ENCODE data around the gene ISL1. TPM values are rescaled to one million over a fixed set of nuclear protein-coding genes. Genes with fewer than 3 reads are reported as not detected.

Gene ISL1
- total and polyA plus RNA-seq, 2 donors (not counting 1 experiment from before 2014, with no cell fraction given), result not detected

DNA sequence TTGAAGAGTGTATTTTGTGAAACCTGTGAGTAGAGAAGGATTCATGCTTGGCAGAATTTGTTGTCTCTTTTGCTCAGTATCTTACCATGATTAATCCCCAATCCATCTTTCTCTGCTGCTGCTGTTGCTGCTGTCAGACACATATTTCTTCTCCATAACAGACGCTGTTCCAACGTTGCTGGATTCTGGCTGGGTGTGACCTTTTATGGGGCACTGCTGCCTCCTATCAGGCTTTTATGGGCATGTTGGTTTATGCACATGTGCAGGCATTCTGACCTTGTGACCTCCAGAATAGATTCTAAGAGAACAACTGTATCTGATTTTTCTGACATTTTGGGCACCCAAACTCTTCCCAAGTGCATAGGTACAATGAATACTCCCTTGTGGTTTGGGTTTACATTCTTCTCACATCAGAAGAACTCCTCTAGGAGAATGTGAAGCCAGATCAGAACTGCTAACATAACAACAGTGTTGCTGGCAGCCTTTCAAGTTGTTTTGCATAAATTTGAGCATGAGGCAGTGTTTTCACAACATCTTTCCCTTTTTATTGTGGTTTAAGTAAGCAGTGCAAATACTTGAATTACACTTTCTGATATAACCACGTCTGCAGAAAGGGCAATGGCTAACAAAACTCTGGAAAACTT is 9.2 kb upstream of the ISL1 start:
- intact Hi-C loops (cut with micrococcal nuclease), result no loop called here
- no peak for DNase-seq
- Histone ChIP-seq H3K9me3 (ENCODE audit: control extremely low read depth in 1 of 3, control insufficient read depth in 2 of 3, insufficient read depth in 1 of 3, low read length in 2 of 3) (peaks cover 0 to 12% (median 0%) of the 10 kb centered on the region in 3 donors), H3K9ac (ENCODE audit: low read length) (no peak overlapping the region), H3K4me1 (ENCODE audit: control insufficient read depth in 2 of 2, insufficient read depth in 2 of 2, low read length in 2 of 2) (no peaks in the 10 kb centered on the region), H4K20me1 (ENCODE audit: control insufficient read depth, insufficient read depth, low read length, poor library complexity, severe bottlenecking) (no peaks in the 10 kb centered on the region), H3K27ac (ENCODE audit: low read length in 2 of 2) (no peak overlapping the region), H2AFZ (ENCODE audit: insufficient read depth, low read depth, low read length, poor library complexity, severe bottlenecking) (no peak overlapping the region), H3K4me2 (replicated peaks; ENCODE audit: low read depth, low read length, poor library complexity, severe bottlenecking) (no peak overlapping the region), H3K36me3 (replicated peaks in 1 of 2; ENCODE audit: control extremely low read depth in 1 of 2, control insufficient read depth in 1 of 2, extremely low read depth in 1 of 2, insufficient read depth in 2 of 2, low read length in 1 of 2) (no peaks in the 10 kb centered on the region), H3K4me3 (ENCODE audit: control extremely low read depth in 1 of 5, extremely low read depth in 1 of 5, insufficient read depth in 1 of 5, low read depth in 2 of 5, low read length in 4 of 5) (no peak overlapping the region), H3K27me3 (replicated peaks in 1 of 4; ENCODE audit: control extremely low read depth in 1 of 4, control insufficient read depth in 3 of 4, insufficient read depth in 4 of 4, low read length in 3 of 4) (peaks cover 0 to 26% (median 15%) of the 10 kb centered on the region in 4 experiments), H3K79me2 (ENCODE audit: control insufficient read depth, insufficient read depth, low read length) (no peaks in the 10 kb centered on the region)
- ChIA-PET CTCF (interaction anchor here (0.7 kb wide), 1 partner anchor 29 kb away, joined by 3 read pairs; no protein-coding TSS in a partner anchor), POLR2A (no interaction called here)
- no peaks in the 10 kb centered on the region for H3K9me3 Mint-ChIP-seq (ENCODE audit: insufficient read depth)
- TF ChIP-seq, protein P1, sequence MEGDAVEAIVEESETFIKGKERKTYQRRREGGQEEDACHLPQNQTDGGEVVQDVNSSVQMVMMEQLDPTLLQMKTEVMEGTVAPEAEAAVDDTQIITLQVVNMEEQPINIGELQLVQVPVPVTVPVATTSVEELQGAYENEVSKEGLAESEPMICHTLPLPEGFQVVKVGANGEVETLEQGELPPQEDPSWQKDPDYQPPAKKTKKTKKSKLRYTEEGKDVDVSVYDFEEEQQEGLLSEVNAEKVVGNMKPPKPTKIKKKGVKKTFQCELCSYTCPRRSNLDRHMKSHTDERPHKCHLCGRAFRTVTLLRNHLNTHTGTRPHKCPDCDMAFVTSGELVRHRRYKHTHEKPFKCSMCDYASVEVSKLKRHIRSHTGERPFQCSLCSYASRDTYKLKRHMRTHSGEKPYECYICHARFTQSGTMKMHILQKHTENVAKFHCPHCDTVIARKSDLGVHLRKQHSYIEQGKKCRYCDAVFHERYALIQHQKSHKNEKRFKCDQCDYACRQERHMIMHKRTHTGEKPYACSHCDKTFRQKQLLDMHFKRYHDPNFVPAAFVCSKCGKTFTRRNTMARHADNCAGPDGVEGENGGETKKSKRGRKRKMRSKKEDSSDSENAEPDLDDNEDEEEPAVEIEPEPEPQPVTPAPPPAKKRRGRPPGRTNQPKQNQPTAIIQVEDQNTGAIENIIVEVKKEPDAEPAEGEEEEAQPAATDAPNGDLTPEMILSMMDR (IDR thresholded peaks at IDR 0.05), result no peak
- no peak for TF ChIP-seq EZH2 (IDR thresholded peaks at IDR 0.05; ENCODE audit: borderline replicate concordance, insufficient read depth, low read depth, low read length, poor library complexity, severe bottlenecking)
- H3K4me1 Mint-ChIP-seq, result no peaks in the 10 kb centered on the region
- H3K27me3 Mint-ChIP-seq, result peaks cover 31% of the 10 kb centered on the region
- H3K4me3 Mint-ChIP-seq, result no peak overlapping the region
- no peak for ATAC-seq (ENCODE audit: low read depth)
- no peak overlapping the region for H3K27ac Mint-ChIP-seq
- 20% methylated on average over 1 of the region's 3 CpGs for WGBS (ENCODE audit: insufficient coverage)

- H3K27me3 ChIP-seq (replicated peaks in 1 of 4; ENCODE audit: control extremely low read depth in 1 of 4, control insufficient read depth in 3 of 4, insufficient read depth in 4 of 4, low read length in 3 of 4), result peaks cover 0 to 30% (median 22%) of the 10 kb centered on the region in 4 experiments
- H3K36me3 ChIP-seq (replicated peaks in 1 of 2; ENCODE audit: control extremely low read depth in 1 of 2, control insufficient read depth in 1 of 2, extremely low read depth in 1 of 2, insufficient read depth in 2 of 2, low read length in 1 of 2), result no peaks in the 10 kb centered on the region
- no peak for DNase-seq
- Mint-ChIP-seq H3K4me1 (no peaks in the 10 kb centered on the region), H3K27me3 (peaks cover 41% of the 10 kb centered on the region), H3K4me3 (no peak overlapping the region), H3K9me3 (ENCODE audit: insufficient read depth) (no peaks in the 10 kb centered on the region), H3K27ac (no peak overlapping the region)
- intact Hi-C loops (cut with micrococcal nuclease), result no loop called here
- no peak overlapping the region for H3K27ac ChIP-seq (ENCODE audit: low read length in 2 of 2)
- WGBS (ENCODE audit: insufficient coverage), result 96% methylated on average over 5 of the region's 7 CpGs
- H2AFZ ChIP-seq (ENCODE audit: insufficient read depth, low read depth, low read length, poor library complexity, severe bottlenecking), result no peak overlapping the region
- no peaks in the 10 kb centered on the region for H4K20me1 ChIP-seq (ENCODE audit: control insufficient read depth, insufficient read depth, low read length, poor library complexity, severe bottlenecking)
- no peak overlapping the region for H3K4me3 ChIP-seq (ENCODE audit: control extremely low read depth in 1 of 5, extremely low read depth in 1 of 5, insufficient read depth in 1 of 5, low read depth in 2 of 5, low read length in 4 of 5)
- peaks cover 0 to 14% (median 0%) of the 10 kb centered on the region in 3 donors for H3K9me3 ChIP-seq (ENCODE audit: control extremely low read depth in 1 of 3, control insufficient read depth in 2 of 3, insufficient read depth in 1 of 3, low read length in 2 of 3)
- H3K4me2 ChIP-seq (replicated peaks; ENCODE audit: low read depth, low read length, poor library complexity, severe bottlenecking), result no peak overlapping the region
- TF ChIP-seq EZH2 (IDR thresholded peaks at IDR 0.05; ENCODE audit: borderline replicate concordance, insufficient read depth, low read depth, low read length, poor library complexity, severe bottlenecking), result no peak
- TF ChIP-seq, protein P1 (IDR thresholded peaks at IDR 0.05), result no peak
- no peaks in the 10 kb centered on the region for H3K79me2 ChIP-seq (ENCODE audit: control insufficient read depth, insufficient read depth, low read length)
- ChIA-PET CTCF (no interaction called here), POLR2A (no interaction called here)
- no peaks in the 10 kb centered on the region for H3K4me1 ChIP-seq (ENCODE audit: control insufficient read depth in 2 of 2, insufficient read depth in 2 of 2, low read length in 2 of 2)
- no peak for ATAC-seq (ENCODE audit: low read depth)
- no peak overlapping the region for H3K9ac ChIP-seq (ENCODE audit: low read length)
These were observed 8.2 kb upstream of the ISL1 start for GRCh38 chr5:51375084-51375483.
